IMR-90 (cell line): ENCODE data around the gene CECR2. TPM values are rescaled to one million over a fixed set of nuclear protein-coding genes. Genes with fewer than 3 reads are reported as not detected.

Experiments used
- ATAC-seq: fragments of 200-7000 bp; cut with Tn5 transposase; 2 replicates; pipeline ENCODE4 v1.9.1; 2020; ENCODE audit warnings: low read depth, mild to moderate bottlenecking, moderate library complexity
- BruUV-seq: library from RNA; stranded (reverse); fragments of 400-500 nt; replicated peaks from 2 replicates; lab custom pipeline; 2021; lab: Mats Ljungman, UMichigan
- CTCF ChIA-PET: fragments of 300-600 bp; formaldehyde crosslinking; extraction: SDS; loops from one replicate; lab custom pipeline; 2021; ENCODE audit warnings: antibody characterized with exemption; lab: Yijun Ruan, JAX
- POLR2A ChIA-PET: fragments of 300-600 bp; sonication (Branson Sonifier 250); formaldehyde crosslinking; loops from one replicate; lab custom pipeline; 2022; ENCODE audit warnings: antibody characterized with exemption; ENCODE audit not compliant: unreplicated experiment; lab: Charles Lee
- DNase-seq: peaks from one replicate; pipeline ENCODE4 v3.0.0; 2013
- H2AFZ ChIP-seq: replicated peaks from 2 replicates; pipeline ENCODE3; 2013; ENCODE audit warnings: low read length, mild to moderate bottlenecking; ENCODE audit not compliant: poor library complexity
- H2AK5ac ChIP-seq: 2 replicates; pipeline ENCODE4 v1.6.1; 2013; ENCODE audit warnings: low read depth, low read length, inconsistent platforms
- H2AK9ac ChIP-seq: replicated peaks from 2 replicates; pipeline ENCODE3; 2013; ENCODE audit warnings: mild to moderate bottlenecking, low read depth, low read length, moderate library complexity; ENCODE audit not compliant: poor library complexity
- H2BK120ac ChIP-seq: 2 replicates; pipeline ENCODE4 v1.6.1; 2013; ENCODE audit warnings: low read depth, low read length, inconsistent platforms
- H2BK15ac ChIP-seq: 3 replicates; pipeline ENCODE4 v1.6.1; 2013; ENCODE audit warnings: low read depth, low read length, inconsistent platforms
- H2BK20ac ChIP-seq: 2 replicates; pipeline ENCODE4 v1.6.1; 2013; ENCODE audit warnings: low read depth, mild to moderate bottlenecking, inconsistent platforms, low read length, moderate library complexity
- H2BK5ac ChIP-seq: 2 replicates; pipeline ENCODE4 v1.6.1; 2013; ENCODE audit warnings: mild to moderate bottlenecking, low read depth, low read length, inconsistent platforms; ENCODE audit not compliant: poor library complexity, severe bottlenecking
- H3K14ac ChIP-seq: replicated peaks from 2 replicates; pipeline ENCODE4 v1.6.1; 2013; ENCODE audit warnings: low read depth, low read length, inconsistent platforms
- H3K18ac ChIP-seq: 2 replicates; pipeline ENCODE4 v1.6.1; 2013; ENCODE audit warnings: low read depth, low read length, control low read depth
- H3K23ac ChIP-seq: 2 replicates; pipeline ENCODE4 v1.6.1; 2013; ENCODE audit warnings: low read depth, low read length, inconsistent platforms
- H3K27ac ChIP-seq: 2 replicates; pipeline ENCODE4 v1.5.1; 2013; ENCODE audit warnings: mild to moderate bottlenecking, control low read depth, low read length; ENCODE audit not compliant: insufficient read depth
- H3K27me3 ChIP-seq: 2 replicates; pipeline ENCODE4 v1.6.1; 2013; ENCODE audit warnings: low read length; ENCODE audit not compliant: control insufficient read depth, insufficient read depth
- H3K36me3 ChIP-seq: 2 replicates; pipeline ENCODE4 v1.6.1; 2013; ENCODE audit warnings: low read length, mixed read lengths; ENCODE audit not compliant: control insufficient read depth, insufficient read depth
- H3K4ac ChIP-seq: 2 replicates; pipeline ENCODE4 v1.6.1; 2013; ENCODE audit warnings: low read depth, low read length, inconsistent platforms
- H3K4me1 ChIP-seq: 2 replicates; pipeline ENCODE4 v1.6.1; 2013; ENCODE audit warnings: low read length, mixed read lengths; ENCODE audit not compliant: control insufficient read depth, insufficient read depth
- H3K4me2 ChIP-seq: 2 replicates; pipeline ENCODE4 v1.6.1; 2013; ENCODE audit warnings: low read depth, mild to moderate bottlenecking, control low read depth, low read length, moderate library complexity
- H3K4me3 ChIP-seq: 2 replicates; pipeline ENCODE4 v1.5.1; 2013; ENCODE audit warnings: low read depth, mild to moderate bottlenecking, control low read depth, low read length, moderate library complexity; ENCODE audit not compliant: insufficient read depth
- H3K56ac ChIP-seq: 2 replicates; pipeline ENCODE4 v1.6.1; 2013; ENCODE audit warnings: low read length, inconsistent platforms; ENCODE audit not compliant: insufficient read depth; ENCODE audit errors: extremely low read depth
- H3K79me1 ChIP-seq, 2 experiments: 2 replicates each; pipeline ENCODE4 v1.6.1; 2013; ENCODE audit warnings: low read length in 2 of 2, inconsistent platforms in 1 of 2, low read depth in 1 of 2
- H3K9ac ChIP-seq: 2 replicates; pipeline ENCODE4 v1.6.1; 2013; ENCODE audit warnings: low read depth, low read length, control low read depth
- H3K9me1 ChIP-seq: 2 replicates; pipeline ENCODE4 v1.6.1; 2013; ENCODE audit warnings: low read length, inconsistent platforms; ENCODE audit not compliant: insufficient read depth
- H3K9me3 ChIP-seq: 2 replicates; pipeline ENCODE4 v1.6.1; 2013; ENCODE audit warnings: low read length; ENCODE audit not compliant: control insufficient read depth, insufficient read depth
- H4K20me1 ChIP-seq: 2 replicates; pipeline ENCODE4 v1.6.1; 2013; ENCODE audit warnings: low read length, inconsistent platforms; ENCODE audit not compliant: insufficient read depth
- H4K5ac ChIP-seq: 2 replicates; pipeline ENCODE4 v1.6.1; 2013; ENCODE audit warnings: mild to moderate bottlenecking, low read depth, low read length, control low read depth
- H4K8ac ChIP-seq, 2 experiments: 2 replicates each; pipeline ENCODE4 v1.6.1; 2013; ENCODE audit warnings: low read depth in 2 of 2, low read length in 2 of 2, control low read depth in 1 of 2, inconsistent platforms in 1 of 2
- H4K91ac ChIP-seq: 2 replicates; pipeline ENCODE4 v1.6.1; 2013; ENCODE audit warnings: low read depth, low read length, inconsistent platforms; ENCODE audit not compliant: insufficient read depth
- MAFK ChIP-seq: IDR thresholded peaks from 2 replicates; pipeline ENCODE4 v1.6.1; 2012; ENCODE audit warnings: low read depth, low read length, improper control_type of control experiment
- POLR2A ChIP-seq: IDR thresholded peaks from 2 replicates; pipeline ENCODE4 v1.6.1; 2012; ENCODE audit warnings: mild to moderate bottlenecking, low read depth, low read length
- WGBS, 2 experiments: methylation state at CpG; one replicate each; pipeline versions ENCODE4 v1.1.5 to v1.1.7; 2013; ENCODE audit warnings: missing lambda C conversion rate in 2 of 2; ENCODE audit not compliant: insufficient read length in 1 of 2; ENCODE audit errors: extremely low coverage in 2 of 2; 5-methylcytosine and 5-hydroxymethylcytosine counted together
- dilution Hi-C: fragments of 300-500 bp; cut with HindIII; formaldehyde crosslinking; loops from one replicate; pipeline ENCODE4 v1.14.3; 2018; ENCODE audit warnings: low sequenced_read_pairs; ENCODE audit not compliant: unreplicated experiment
- in situ Hi-C: fragments of 300-500 bp; cut with MboI; formaldehyde crosslinking; loops from 3 replicates; pipeline ENCODE4 v1.14.3; 2019; ENCODE audit warnings: low sequenced_read_pairs, inconsistent platforms, mixed read lengths
- intact Hi-C: fragments of 100-400 bp; cut with micrococcal nuclease; formaldehyde crosslinking; loops from 2 replicates; pipeline ENCODE4 v1.10.0; 2022
- polyA plus RNA-seq, 3 experiments: library from polyadenylated mRNA; depleted of rRNA; stranded (reverse); fragments of >200 nt; gene quantifications; 2 replicates each; pipeline ENCODE4 v1.2.3, GENCODE V29; 2012; ENCODE audit warnings: low replicate concordance in 1 of 3
- total RNA-seq: library from RNA; depleted of rRNA; stranded (reverse); fragments of >200 nt; gene quantifications from 2 replicates; pipeline ENCODE4 v1.2.3, GENCODE V29; 2012

CECR2 gene
- total and polyA plus RNA-seq, 2 of the 4 experiments (the other 2 are of a cell fraction), result under 0.01 TPM; not detected in 1

DNA sequence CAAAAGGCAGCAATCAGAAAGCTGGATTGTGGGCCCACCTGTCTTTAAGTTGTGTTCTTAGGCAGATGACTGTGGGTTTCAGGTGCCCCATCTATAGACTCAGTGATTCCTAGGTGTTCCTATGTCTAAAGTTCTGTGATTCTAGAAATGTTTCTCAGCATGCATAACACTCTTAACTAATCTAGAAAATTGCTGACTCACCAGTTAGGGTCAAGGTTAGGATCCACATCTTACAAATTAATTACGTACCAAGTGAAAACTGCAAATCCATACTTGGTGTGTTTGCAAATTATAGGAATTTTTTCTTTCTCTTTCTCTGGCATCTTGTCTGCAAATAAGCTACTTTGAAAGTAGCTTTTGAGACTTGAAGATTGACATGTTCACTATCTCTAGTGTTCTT is 7.7 kb downstream of the CECR2 start:
- H4K91ac ChIP-seq, result no peak overlapping the region
- H2BK120ac ChIP-seq, result no peak overlapping the region
- DNase-seq (no peak), ATAC-seq (no peak)
- ChIA-PET CTCF (interaction anchor here (0.5 kb wide), 1 partner anchor 125 kb away, joined by 3 read pairs; no protein-coding TSS in a partner anchor), POLR2A (no interaction called here)
- no peak overlapping the region for H3K4me3 ChIP-seq
- no TSS peak for BruUV-seq
- no peaks in the 10 kb centered on the region for H3K36me3 ChIP-seq
- no peak overlapping the region for H3K27ac ChIP-seq
- H3K14ac ChIP-seq, result no peak overlapping the region
- peaks cover 2% of the 10 kb centered on the region; the same call in 1 of the 2 replicates for H3K27me3 ChIP-seq
- dilution Hi-C loops (no loop called here), intact Hi-C loops (loop anchor here (10.0 kb wide), 1 partner anchor 58 kb away; no protein-coding TSS in a partner anchor), in situ Hi-C loops (no loop called here)
- no peak overlapping the region for H4K5ac ChIP-seq
- H3K9me3 ChIP-seq, result no peaks in the 10 kb centered on the region
- no peak overlapping the region for H3K23ac ChIP-seq
- no peaks in the 10 kb centered on the region for H3K79me1 ChIP-seq
- H3K4me2 ChIP-seq, result no peak overlapping the region
- H3K56ac ChIP-seq, result no peak overlapping the region
- no peak overlapping the region for H4K8ac ChIP-seq
- WGBS, 2 experiments, result no CpG with 5 or more reads among the region's 1 CpG
- no peak overlapping the region for H2AFZ ChIP-seq
- H2BK20ac ChIP-seq, result no peak overlapping the region
- no peak overlapping the region for H2BK5ac ChIP-seq
- no peak overlapping the region for H3K4ac ChIP-seq
- no peaks in the 10 kb centered on the region for H4K20me1 ChIP-seq
- no peaks in the 10 kb centered on the region for H3K9me1 ChIP-seq
- no peak overlapping the region for H3K18ac ChIP-seq
- no peak overlapping the region for H3K9ac ChIP-seq
- H2AK5ac ChIP-seq, result no peak overlapping the region
- H2AK9ac ChIP-seq, result no peak overlapping the region
- no peak overlapping the region for H2BK15ac ChIP-seq
- H3K4me1 ChIP-seq, result no peaks in the 10 kb centered on the region
- peak; percentile 91 for TF ChIP-seq MAFK
- TF ChIP-seq POLR2A, result no peak
